ENCODE results near the gene KHK. TPM values are rescaled to one million over a fixed set of nuclear protein-coding genes. Genes with fewer than 3 reads are reported as not detected.
"Not testable (repeated sequence)": the region's sequence is repeated elsewhere in the genome, so short reads cannot be mapped to it uniquely, and the experiment has no call there.

Gene KHK
- total and polyA plus RNA-seq, 2 of the 8 experiments (the other 6 are each of a cell fraction or from before 2014, with no cell fraction given): 11.0 to 17.7 TPM

DNA sequence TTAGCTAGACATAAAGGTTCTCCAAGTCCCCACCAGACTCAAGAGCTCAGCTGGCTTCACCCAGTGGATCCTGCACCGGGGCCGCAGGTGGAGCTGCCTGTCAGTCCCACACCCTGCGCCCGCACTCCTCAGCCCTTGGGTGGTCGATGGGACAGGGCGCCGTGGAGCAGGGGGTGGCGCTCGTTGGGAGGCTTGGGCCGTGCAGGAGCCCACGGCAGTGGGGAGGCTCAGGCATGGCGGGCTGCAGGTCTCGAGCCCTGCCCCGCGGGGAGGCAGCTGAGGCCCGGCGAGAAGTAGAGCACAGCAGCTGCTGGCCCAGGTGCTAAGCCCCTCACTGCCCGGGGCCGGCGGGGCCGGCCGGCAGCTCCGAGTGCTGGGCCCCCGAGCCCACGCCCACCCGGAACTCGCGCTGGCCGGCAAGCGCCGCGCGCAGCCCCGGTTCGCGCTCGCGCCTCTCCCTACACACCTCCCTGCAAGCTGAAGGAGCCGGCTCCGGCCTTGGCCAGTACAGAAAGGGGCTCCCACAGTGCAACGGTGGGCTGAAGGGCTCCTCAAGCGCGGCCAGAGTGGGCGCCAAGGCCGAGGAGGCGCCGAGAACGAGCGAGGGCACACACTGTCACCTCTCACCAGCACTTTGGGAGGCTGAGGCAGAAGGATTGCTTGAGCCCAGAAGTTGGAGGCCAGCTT lies 25.0 kb downstream of the KHK start:
- not testable (repeated sequence) for H3K4ac ChIP-seq (replicated peaks; ENCODE audit: insufficient read length, low read depth, low read length); DNase-seq (ENCODE audit: low read depth in 1 of 2, low spot score in 2 of 2); H4K20me1 ChIP-seq (replicated peaks in 1 of 2; ENCODE audit: control insufficient read depth in 1 of 2, insufficient read depth in 2 of 2, low read length in 2 of 2); H3K9me3 ChIP-seq (ENCODE audit: insufficient read depth in 2 of 2, low read depth in 1 of 2, low read length in 1 of 2); H3K27me3 ChIP-seq (replicated peaks in 1 of 4; ENCODE audit: control insufficient read depth in 3 of 4, extremely low read depth in 1 of 4, insufficient read depth in 3 of 4, low read length in 3 of 4); H3K4me3 ChIP-seq (ENCODE audit: extremely low read depth in 1 of 4, insufficient read depth in 2 of 4, low read depth in 3 of 4, low read length in 4 of 4); H2BK20ac ChIP-seq (ENCODE audit: low read length); FAIRE-seq; H3K4me1 ChIP-seq (replicated peaks in 1 of 4; ENCODE audit: control insufficient read depth in 3 of 4, insufficient read depth in 4 of 4, low read length in 3 of 4); H3K79me1 ChIP-seq (ENCODE audit: low read depth, low read length); H2BK12ac ChIP-seq (ENCODE audit: low read depth, low read length); H3K23ac ChIP-seq (ENCODE audit: insufficient read length); H3K23me2 ChIP-seq (ENCODE audit: low read depth, low read length); H2AK5ac ChIP-seq (ENCODE audit: low read depth, low read length); H3K14ac ChIP-seq (ENCODE audit: insufficient read length); H3K56ac ChIP-seq (replicated peaks; ENCODE audit: insufficient read length, low read depth, low read length); H4K91ac ChIP-seq (replicated peaks; ENCODE audit: insufficient read length, low read length); H2AFZ ChIP-seq (ENCODE audit: low read length); H3K9ac ChIP-seq (replicated peaks in 1 of 4; ENCODE audit: extremely low read depth in 1 of 4, low read depth in 3 of 4, low read length in 3 of 4); H2BK15ac ChIP-seq (ENCODE audit: low read length); H3K18ac ChIP-seq (ENCODE audit: extremely low read depth, low read length); H3K36me3 ChIP-seq (ENCODE audit: control insufficient read depth in 2 of 4, insufficient read depth in 4 of 4, low read length in 3 of 4); H4K5ac ChIP-seq (ENCODE audit: insufficient read length, low read depth, low read length); H3K4me2 ChIP-seq (ENCODE audit: insufficient read depth in 1 of 2, low read depth in 2 of 2, low read length in 2 of 2); H3K27ac ChIP-seq (ENCODE audit: low read depth, low read length); H2BK5ac ChIP-seq (ENCODE audit: low read depth, low read length); H3K79me2 ChIP-seq (ENCODE audit: control insufficient read depth in 1 of 2, insufficient read depth in 2 of 2, low read length in 2 of 2); H2BK120ac ChIP-seq (replicated peaks; ENCODE audit: low read depth, low read length)
- WGBS, 2 experiments (ENCODE audit: extremely low coverage in 1 of 2, insufficient coverage in 1 of 2, insufficient read length in 1 of 2, insufficient replicate concordance in 2 of 2, low coverage in 1 of 2, low lambda C conversion rate in 2 of 2, missing lambda C conversion rate in 1 of 2): 91% methylated on average over 25 of the region's 49 CpGs; no CpG with 5 or more reads in 1 of the 2 experiments
- peak overlapping the region; percentile 68; the same call in 1 of the 2 replicates for H4K8ac ChIP-seq (ENCODE audit: extremely low read depth, insufficient read depth, low read length)
- ChIA-PET CTCF (ENCODE audit: partially characterized antibody) (interaction anchor here (0.6 to 9.5 kb wide), 12 partner anchors 11 to 153 kb away, joined by 3 to 120 read pairs (median 4); no protein-coding TSS in a partner anchor), POLR2A (ENCODE audit: partially characterized antibody) (interaction anchor here (0.8 to 1.3 kb wide), 6 partner anchors 10 to 197 kb away, joined by 3 to 5 read pairs (median 3); partner anchors contain the start of genes ABHD1 and UCN)
